ENCODE measurements around the gene PTGFRN. TPM values are rescaled to one million over a fixed set of nuclear protein-coding genes. Genes with fewer than 3 reads are reported as not detected.

The PTGFRN gene
- total and polyA plus RNA-seq, 2 of the 4 experiments (the other 2 are of a cell fraction) = 0.90 to 1.1 TPM

DNA sequence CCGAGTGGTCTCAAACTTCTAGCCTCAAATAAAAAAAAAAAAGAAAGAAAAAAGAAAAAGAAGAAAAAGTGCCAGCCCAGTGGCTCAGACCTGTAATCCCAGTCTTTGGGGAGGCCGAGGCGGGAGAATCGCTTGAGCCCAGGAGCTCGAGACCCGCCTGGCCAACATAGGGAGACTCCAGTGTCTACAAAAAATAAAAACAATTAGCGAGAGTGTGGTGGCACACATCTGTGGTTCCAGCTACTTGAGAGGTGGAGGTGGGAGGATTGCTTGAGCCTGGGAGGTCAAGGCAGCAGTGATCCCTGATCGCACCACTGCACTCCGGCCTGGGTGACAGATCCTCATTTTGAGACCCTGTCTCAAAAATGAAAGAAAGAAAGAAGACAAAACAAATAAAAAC lies 1.4 kb upstream of the PTGFRN start:
- Histone ChIP-seq H2AK5ac (ENCODE audit: low read depth, low read length) (no peak overlapping the region), H3K36me3 (ENCODE audit: control insufficient read depth, insufficient read depth, low read length) (no peaks in the 10 kb centered on the region), H3K4me2 (ENCODE audit: low read depth, low read length) (no peak overlapping the region), H3K9me1 (ENCODE audit: insufficient read depth, low read length) (no peaks in the 10 kb centered on the region), H3K4ac (ENCODE audit: low read depth, low read length) (no peak overlapping the region), H3K9ac (ENCODE audit: low read depth, low read length) (no peak overlapping the region), H4K5ac (ENCODE audit: low read depth, low read length) (no peak overlapping the region), H4K8ac (ENCODE audit: low read depth in 2 of 2, low read length in 2 of 2) (no peak overlapping the region), H4K91ac (ENCODE audit: insufficient read depth, low read depth, low read length) (no peak overlapping the region), H2AK9ac (replicated peaks; ENCODE audit: low read depth, low read length, poor library complexity) (no peak overlapping the region), H3K79me1 (ENCODE audit: low read depth in 1 of 2, low read length in 2 of 2) (no peaks in the 10 kb centered on the region), H3K9me3 (ENCODE audit: control insufficient read depth, insufficient read depth, low read length) (no peaks in the 10 kb centered on the region), H2BK20ac (ENCODE audit: low read depth, low read length) (no peak overlapping the region), H3K18ac (ENCODE audit: low read depth, low read length) (no peak overlapping the region), H3K14ac (replicated peaks; ENCODE audit: low read depth, low read length) (no peak overlapping the region), H3K23ac (ENCODE audit: low read depth, low read length) (no peak overlapping the region), H2BK5ac (ENCODE audit: low read depth, low read length, poor library complexity, severe bottlenecking) (no peak overlapping the region), H3K27me3 (ENCODE audit: control insufficient read depth, insufficient read depth, low read length) (peaks cover 51% of the 10 kb centered on the region), H4K20me1 (ENCODE audit: insufficient read depth, low read length) (no peaks in the 10 kb centered on the region), H2BK120ac (ENCODE audit: low read depth, low read length) (no peak overlapping the region), H2BK15ac (ENCODE audit: low read depth, low read length) (no peak overlapping the region), H2AFZ (replicated peaks; ENCODE audit: low read length, poor library complexity) (no peak overlapping the region), H3K4me1 (ENCODE audit: control insufficient read depth, insufficient read depth, low read length) (no peaks in the 10 kb centered on the region), H3K27ac (ENCODE audit: insufficient read depth, low read length) (no peak overlapping the region), H3K56ac (ENCODE audit: extremely low read depth, insufficient read depth, low read length) (no peak overlapping the region), H3K4me3 (ENCODE audit: insufficient read depth, low read depth, low read length) (no peak overlapping the region)
- in situ Hi-C loops (cut with MboI; ENCODE audit: low sequenced_read_pairs) (no loop called here), dilution Hi-C loops (cut with HindIII; ENCODE audit: low sequenced_read_pairs, unreplicated experiment) (no loop called here), intact Hi-C loops (cut with micrococcal nuclease) (no loop called here)
- TF ChIP-seq FOS (IDR thresholded peaks at IDR 0.05; ENCODE audit: low read depth, low read length) = no peak
- TF ChIP-seq POLR2A (IDR thresholded peaks at IDR 0.05; ENCODE audit: low read depth, low read length) = no peak
- TF ChIP-seq MAZ (IDR thresholded peaks at IDR 0.05; ENCODE audit: borderline replicate concordance, low read depth, low read length) = no peak
- TF ChIP-seq, protein P1, sequence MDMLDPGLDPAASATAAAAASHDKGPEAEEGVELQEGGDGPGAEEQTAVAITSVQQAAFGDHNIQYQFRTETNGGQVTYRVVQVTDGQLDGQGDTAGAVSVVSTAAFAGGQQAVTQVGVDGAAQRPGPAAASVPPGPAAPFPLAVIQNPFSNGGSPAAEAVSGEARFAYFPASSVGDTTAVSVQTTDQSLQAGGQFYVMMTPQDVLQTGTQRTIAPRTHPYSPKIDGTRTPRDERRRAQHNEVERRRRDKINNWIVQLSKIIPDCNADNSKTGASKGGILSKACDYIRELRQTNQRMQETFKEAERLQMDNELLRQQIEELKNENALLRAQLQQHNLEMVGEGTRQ (IDR thresholded peaks at IDR 0.05; ENCODE audit: low read depth, low read length) = no peak
- no peak for TF ChIP-seq MAFK (IDR thresholded peaks at IDR 0.05; ENCODE audit: low read depth, low read length)
- no peak for TF ChIP-seq NFE2L2 (IDR thresholded peaks at IDR 0.05; ENCODE audit: low read depth, low read length)
- TF ChIP-seq, protein P2, sequence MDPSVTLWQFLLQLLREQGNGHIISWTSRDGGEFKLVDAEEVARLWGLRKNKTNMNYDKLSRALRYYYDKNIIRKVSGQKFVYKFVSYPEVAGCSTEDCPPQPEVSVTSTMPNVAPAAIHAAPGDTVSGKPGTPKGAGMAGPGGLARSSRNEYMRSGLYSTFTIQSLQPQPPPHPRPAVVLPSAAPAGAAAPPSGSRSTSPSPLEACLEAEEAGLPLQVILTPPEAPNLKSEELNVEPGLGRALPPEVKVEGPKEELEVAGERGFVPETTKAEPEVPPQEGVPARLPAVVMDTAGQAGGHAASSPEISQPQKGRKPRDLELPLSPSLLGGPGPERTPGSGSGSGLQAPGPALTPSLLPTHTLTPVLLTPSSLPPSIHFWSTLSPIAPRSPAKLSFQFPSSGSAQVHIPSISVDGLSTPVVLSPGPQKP (IDR thresholded peaks at IDR 0.05; ENCODE audit: borderline replicate concordance, low read depth, low read length) = no peak
- TF ChIP-seq CEBPB (IDR thresholded peaks at IDR 0.05; ENCODE audit: low read depth, low read length) = no peak
- TF ChIP-seq RFX5 (IDR thresholded peaks at IDR 0.05; ENCODE audit: low read depth, low read length) = no peak
- TF ChIP-seq SMC3 (IDR thresholded peaks at IDR 0.05; ENCODE audit: low read depth, low read length) = no peak
- TF ChIP-seq MXI1 (IDR thresholded peaks at IDR 0.05; ENCODE audit: borderline replicate concordance, low read depth, low read length) = no peak
- no peak for TF ChIP-seq BHLHE40 (IDR thresholded peaks at IDR 0.05; ENCODE audit: low read depth, low read length)
- TF ChIP-seq, protein P3, sequence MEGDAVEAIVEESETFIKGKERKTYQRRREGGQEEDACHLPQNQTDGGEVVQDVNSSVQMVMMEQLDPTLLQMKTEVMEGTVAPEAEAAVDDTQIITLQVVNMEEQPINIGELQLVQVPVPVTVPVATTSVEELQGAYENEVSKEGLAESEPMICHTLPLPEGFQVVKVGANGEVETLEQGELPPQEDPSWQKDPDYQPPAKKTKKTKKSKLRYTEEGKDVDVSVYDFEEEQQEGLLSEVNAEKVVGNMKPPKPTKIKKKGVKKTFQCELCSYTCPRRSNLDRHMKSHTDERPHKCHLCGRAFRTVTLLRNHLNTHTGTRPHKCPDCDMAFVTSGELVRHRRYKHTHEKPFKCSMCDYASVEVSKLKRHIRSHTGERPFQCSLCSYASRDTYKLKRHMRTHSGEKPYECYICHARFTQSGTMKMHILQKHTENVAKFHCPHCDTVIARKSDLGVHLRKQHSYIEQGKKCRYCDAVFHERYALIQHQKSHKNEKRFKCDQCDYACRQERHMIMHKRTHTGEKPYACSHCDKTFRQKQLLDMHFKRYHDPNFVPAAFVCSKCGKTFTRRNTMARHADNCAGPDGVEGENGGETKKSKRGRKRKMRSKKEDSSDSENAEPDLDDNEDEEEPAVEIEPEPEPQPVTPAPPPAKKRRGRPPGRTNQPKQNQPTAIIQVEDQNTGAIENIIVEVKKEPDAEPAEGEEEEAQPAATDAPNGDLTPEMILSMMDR (conservative IDR thresholded peaks at IDR 0.05; ENCODE audit: low read depth, low read length) = no peak
- TF ChIP-seq CHD1 (IDR thresholded peaks at IDR 0.05; ENCODE audit: low read depth, low read length) = no peak
- no peak for TF ChIP-seq RCOR1 (IDR thresholded peaks at IDR 0.05; ENCODE audit: insufficient replicate concordance, low read length)
- ATAC-seq (ENCODE audit: low read depth) = no peak
- no CpG with 5 or more reads among the region's 9 CpGs for WGBS, 2 experiments (ENCODE audit: extremely low coverage in 2 of 2, insufficient read length in 1 of 2)
- CTCF ChIA-PET = no interaction called here
- no TSS peak for BruUV-seq (replicated peaks)
- POLR2A ChIA-PET (ENCODE audit: unreplicated experiment) = no interaction called here
- no peak for DNase-seq
